ENCODE data around the gene MICALL2. TPM values are rescaled to one million over a fixed set of nuclear protein-coding genes. Genes with fewer than 3 reads are reported as not detected.

The MICALL2 gene
- total RNA-seq, 4 donors from 2014 or later = 111 to 272 (median 209) TPM

DNA sequence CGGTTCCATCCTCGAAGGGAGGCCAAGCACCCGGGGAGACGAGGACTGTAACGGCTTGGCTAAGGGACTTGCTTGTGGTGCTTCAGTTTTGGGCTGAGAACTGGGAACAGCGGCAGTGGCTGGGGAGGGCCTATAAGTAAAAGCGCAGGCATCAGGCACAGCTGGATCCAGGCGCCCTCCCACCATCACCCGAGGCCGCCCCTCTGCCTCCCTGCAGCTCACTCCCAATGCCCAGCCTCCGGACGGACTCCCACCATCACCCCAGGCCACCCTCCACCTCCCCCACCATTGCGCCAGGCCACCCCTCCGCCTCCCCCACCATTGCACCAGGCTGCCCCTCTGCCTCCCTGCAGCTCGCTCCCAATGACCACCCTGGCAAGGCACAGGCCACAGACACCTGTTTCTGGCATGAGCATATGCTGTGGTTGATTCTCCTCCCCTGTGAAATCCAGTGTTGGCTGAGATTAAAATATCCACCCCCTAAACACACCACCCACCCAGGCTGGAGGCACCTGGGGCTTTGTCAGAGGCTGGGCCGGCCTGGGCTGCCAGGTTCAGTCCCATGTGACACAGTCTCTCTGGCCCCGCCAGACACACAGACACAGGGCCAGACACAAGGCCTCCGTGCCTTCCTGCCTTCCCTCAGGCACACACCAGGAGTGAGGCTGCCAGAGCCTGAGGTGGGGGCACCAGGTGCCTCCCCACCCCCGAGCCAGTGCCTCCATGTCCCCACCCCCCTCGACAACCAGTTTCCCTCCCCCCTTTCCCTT, 16.7 kb downstream of the MICALL2 start:
- Histone ChIP-seq H3K9me3 (no peaks in the 10 kb centered on the region), H3K36me3 (peaks cover 0 to 62% (median 0%) of the 10 kb centered on the region in 3 donors), H3K4me1 (peaks cover 0 to 8% (median 0%) of the 10 kb centered on the region in 4 donors), H3K27ac (no peak overlapping the region), H3K27me3 (no peaks in the 10 kb centered on the region), H3K4me3 (no peak overlapping the region)
- TF ChIP-seq, protein P1, sequence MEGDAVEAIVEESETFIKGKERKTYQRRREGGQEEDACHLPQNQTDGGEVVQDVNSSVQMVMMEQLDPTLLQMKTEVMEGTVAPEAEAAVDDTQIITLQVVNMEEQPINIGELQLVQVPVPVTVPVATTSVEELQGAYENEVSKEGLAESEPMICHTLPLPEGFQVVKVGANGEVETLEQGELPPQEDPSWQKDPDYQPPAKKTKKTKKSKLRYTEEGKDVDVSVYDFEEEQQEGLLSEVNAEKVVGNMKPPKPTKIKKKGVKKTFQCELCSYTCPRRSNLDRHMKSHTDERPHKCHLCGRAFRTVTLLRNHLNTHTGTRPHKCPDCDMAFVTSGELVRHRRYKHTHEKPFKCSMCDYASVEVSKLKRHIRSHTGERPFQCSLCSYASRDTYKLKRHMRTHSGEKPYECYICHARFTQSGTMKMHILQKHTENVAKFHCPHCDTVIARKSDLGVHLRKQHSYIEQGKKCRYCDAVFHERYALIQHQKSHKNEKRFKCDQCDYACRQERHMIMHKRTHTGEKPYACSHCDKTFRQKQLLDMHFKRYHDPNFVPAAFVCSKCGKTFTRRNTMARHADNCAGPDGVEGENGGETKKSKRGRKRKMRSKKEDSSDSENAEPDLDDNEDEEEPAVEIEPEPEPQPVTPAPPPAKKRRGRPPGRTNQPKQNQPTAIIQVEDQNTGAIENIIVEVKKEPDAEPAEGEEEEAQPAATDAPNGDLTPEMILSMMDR (IDR thresholded peaks at IDR 0.05) = no peak
- no peak for TF ChIP-seq POLR2A (IDR thresholded peaks at IDR 0.05)
- no peak for DNase-seq

DNA sequence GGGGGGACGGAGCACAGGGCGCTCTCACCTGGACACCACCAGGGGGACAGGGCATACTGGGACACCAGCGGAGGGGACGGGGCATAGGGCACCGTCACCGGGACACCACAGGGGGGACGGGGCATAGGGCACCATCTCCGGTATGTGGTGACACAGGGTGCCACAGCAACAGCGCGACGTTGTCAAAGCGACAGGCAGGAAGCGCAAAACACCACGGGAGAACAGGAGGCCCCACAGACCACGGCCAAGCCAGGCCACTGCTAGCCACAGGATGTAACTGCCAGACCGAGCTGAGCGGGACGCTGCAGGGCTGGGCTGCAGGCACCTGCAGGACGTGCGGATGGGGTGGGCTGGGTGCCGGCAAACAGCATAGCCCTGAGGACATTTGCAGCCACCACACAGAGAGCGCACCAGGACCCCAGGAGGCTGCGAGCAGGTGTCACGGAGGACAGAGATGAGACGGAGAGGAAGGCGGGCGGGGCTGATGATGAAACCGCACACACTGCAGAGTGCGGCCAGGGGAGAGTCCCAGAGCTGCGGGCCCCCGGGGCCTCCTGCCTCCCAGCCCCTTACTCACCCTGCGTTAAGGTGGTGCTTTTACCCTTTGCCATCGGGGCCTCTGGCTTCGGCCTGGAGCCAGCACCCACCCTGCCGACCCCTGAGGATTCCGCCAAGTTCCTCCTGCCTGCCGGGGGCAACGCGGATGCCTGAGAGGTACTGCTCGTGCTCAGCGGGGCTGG, 17.5 kb downstream of the MICALL2 start:
- no peak for DNase-seq
- H3K36me3 ChIP-seq = peaks cover 0 to 69% (median 0%) of the 10 kb centered on the region in 3 donors
- TF ChIP-seq, protein P1 (IDR thresholded peaks at IDR 0.05) = no peak
- TF ChIP-seq POLR2A (IDR thresholded peaks at IDR 0.05) = no peak
- no peaks in the 10 kb centered on the region for H3K27me3 ChIP-seq
- no peak overlapping the region for H3K27ac ChIP-seq
- no peaks in the 10 kb centered on the region for H3K9me3 ChIP-seq
- no peak overlapping the region for H3K4me3 ChIP-seq
- peaks cover 0 to 2% (median 0%) of the 10 kb centered on the region in 4 donors for H3K4me1 ChIP-seq

DNA sequence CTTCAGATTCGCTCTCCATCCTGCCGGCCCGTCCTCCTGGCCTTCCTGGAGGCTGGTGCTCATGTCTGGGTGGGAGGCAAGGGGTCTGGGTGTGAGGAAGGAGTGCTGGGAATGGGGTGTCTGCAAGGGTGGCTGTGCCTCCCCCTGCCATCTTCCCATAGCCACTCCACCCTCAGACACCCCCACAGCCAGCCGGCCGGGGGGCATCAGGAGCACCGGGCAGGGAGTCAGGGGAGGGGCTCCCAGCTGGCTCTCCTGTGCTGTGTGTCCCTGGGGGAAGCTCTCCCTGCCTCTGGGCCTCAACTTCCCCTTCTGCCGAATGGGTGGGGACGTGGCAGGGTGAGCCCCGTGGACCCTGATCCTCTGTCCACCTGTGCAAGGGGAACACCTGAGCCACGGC, 18.6 kb downstream of the MICALL2 start:
- no peaks in the 10 kb centered on the region for H3K4me1 ChIP-seq
- no peak overlapping the region for H3K27ac ChIP-seq
- H3K9me3 ChIP-seq = no peaks in the 10 kb centered on the region
- TF ChIP-seq POLR2A (IDR thresholded peaks at IDR 0.05) = no peak
- TF ChIP-seq, protein P1 (IDR thresholded peaks at IDR 0.05) = no peak
- no peak for DNase-seq
- no peaks in the 10 kb centered on the region for H3K27me3 ChIP-seq
- no peak overlapping the region for H3K4me3 ChIP-seq
- H3K36me3 ChIP-seq = peaks cover 0 to 72% (median 0%) of the 10 kb centered on the region in 3 donors

DNA sequence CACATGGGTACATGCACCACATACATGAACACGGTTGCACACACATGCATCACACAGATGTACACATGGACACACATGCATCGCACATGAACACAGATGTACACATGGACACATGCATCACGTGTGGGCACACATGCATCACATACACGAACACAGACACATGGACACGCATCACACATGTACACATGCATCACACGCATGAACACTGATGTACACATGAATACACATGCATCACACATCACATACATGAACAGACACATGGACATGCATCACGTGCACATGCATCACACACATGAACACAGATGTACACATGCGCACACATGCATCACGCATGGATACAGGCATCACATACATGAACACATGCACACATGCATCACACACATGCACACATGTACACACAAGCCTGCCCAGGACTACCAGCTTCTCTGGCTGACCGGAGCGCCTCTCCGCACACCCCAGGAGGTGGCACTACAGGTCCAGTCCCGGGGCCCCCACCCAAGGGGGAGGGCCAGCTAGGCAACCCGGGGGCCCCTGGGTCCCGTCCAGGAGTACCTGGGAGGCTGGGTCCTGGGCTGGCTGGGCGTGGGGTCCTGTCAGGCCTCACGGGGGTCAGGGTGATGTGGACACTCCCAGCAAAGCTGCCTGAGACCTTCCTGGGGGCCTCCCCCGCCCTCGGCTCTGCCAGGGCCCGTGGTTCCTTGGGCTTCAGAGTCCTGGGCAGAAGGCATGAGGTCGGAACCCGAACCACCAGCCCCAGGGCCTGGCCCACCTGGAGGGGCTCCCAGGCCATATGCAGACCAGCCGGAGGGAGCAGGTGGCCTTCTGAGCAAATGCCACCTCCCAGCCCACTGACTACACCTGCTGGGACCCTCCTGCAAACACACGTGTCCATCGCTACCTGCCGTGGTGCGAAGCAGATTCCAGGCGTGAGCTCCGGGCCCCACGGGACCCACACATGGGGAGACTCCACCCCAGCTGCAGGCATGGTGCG, 19.6 kb downstream of the MICALL2 start:
- peaks cover 0 to 63% (median 0%) of the 10 kb centered on the region in 3 donors for H3K36me3 ChIP-seq
- no peak overlapping the region for H3K27ac ChIP-seq
- DNase-seq = no peak

More for the DNA sequence above, 19.6 kb downstream of the MICALL2 start:
- no peaks in the 10 kb centered on the region for H3K9me3 ChIP-seq
- H3K4me3 ChIP-seq = no peak overlapping the region
- no peaks in the 10 kb centered on the region for H3K4me1 ChIP-seq
- TF ChIP-seq, protein P1 (IDR thresholded peaks at IDR 0.05) = peak in 1 of 6 experiments; percentile 34
- no peak for TF ChIP-seq POLR2A (IDR thresholded peaks at IDR 0.05)
- no peaks in the 10 kb centered on the region for H3K27me3 ChIP-seq

Measured in Peyer's patch (tissue), 4 donors.